ENCODE measurements around the gene FANCI.

- no peak for TF ChIP-seq CTCF (IDR thresholded peaks at IDR 0.05)
- no peak for TF ChIP-seq POLR2A (IDR thresholded peaks at IDR 0.05)
Measured at GRCh38 chr15:89208256-89208655, 35.5 kb upstream of the FANCI start.
